Mesenchymal stem cell (in vitro differentiated cells and primary cell): ENCODE data around the gene DIP2C.

ENCODE experiments used
- DNase-seq: peaks from one replicate; pipeline ENCODE4 v3.0.0-alpha.2; 2013
- H2AFZ ChIP-seq: one replicate; pipeline ENCODE4 v1.6.1; 2013; ENCODE audit warnings: low read depth, mild to moderate bottlenecking, control low read depth, inconsistent platforms, low read length, moderate library complexity
- H2AK5ac ChIP-seq: 2 replicates; pipeline ENCODE4 v1.6.1; 2013; ENCODE audit warnings: low read length, moderate library complexity, mild to moderate bottlenecking, inconsistent platforms; ENCODE audit not compliant: severe bottlenecking
- H2BK120ac ChIP-seq: one replicate; pipeline ENCODE4 v1.6.1; 2013; ENCODE audit warnings: low read depth, mild to moderate bottlenecking, inconsistent platforms, low read length, moderate library complexity
- H2BK12ac ChIP-seq, 2 experiments: one replicate each; pipeline ENCODE4 v1.6.1; 2013; ENCODE audit warnings: inconsistent platforms in 2 of 2, low read length in 2 of 2, mild to moderate bottlenecking in 2 of 2, moderate library complexity in 2 of 2, control low read depth in 1 of 2
- H2BK15ac ChIP-seq: one replicate; pipeline ENCODE4 v1.6.1; 2013; ENCODE audit warnings: mild to moderate bottlenecking, low read depth, inconsistent platforms; ENCODE audit not compliant: poor library complexity, severe bottlenecking
- H2BK5ac ChIP-seq: 2 replicates; pipeline ENCODE4 v1.6.1; 2013; ENCODE audit warnings: low read depth, mild to moderate bottlenecking, low read length, control low read depth, inconsistent platforms; ENCODE audit not compliant: poor library complexity, severe bottlenecking
- H3K14ac ChIP-seq, 2 experiments: one replicate each; pipeline ENCODE4 v1.6.1; 2013; ENCODE audit warnings: inconsistent platforms in 2 of 2, low read length in 2 of 2, control low read depth in 1 of 2, mild to moderate bottlenecking in 1 of 2, moderate library complexity in 1 of 2
- H3K18ac ChIP-seq, 2 experiments: one replicate each; pipeline ENCODE4 v1.6.1; 2013; ENCODE audit warnings: inconsistent platforms in 2 of 2, low read length in 2 of 2, control low read depth in 1 of 2, low read depth in 1 of 2, mild to moderate bottlenecking in 1 of 2
- H3K23ac ChIP-seq, 2 experiments: one replicate each; pipeline ENCODE4 v1.6.1; 2013; ENCODE audit warnings: inconsistent platforms in 2 of 2, low read length in 2 of 2, mild to moderate bottlenecking in 2 of 2, moderate library complexity in 2 of 2, control low read depth in 1 of 2
- H3K27ac ChIP-seq: 2 replicates; pipeline ENCODE4 v1.5.1; 2013; ENCODE audit warnings: mild to moderate bottlenecking, moderate library complexity, low read length, control low read depth, inconsistent platforms; ENCODE audit not compliant: poor library complexity, severe bottlenecking
- H3K27me3 ChIP-seq, 2 experiments: 2 replicates each; pipeline versions ENCODE4 v1.6.1 to v1.7.0; 2013; ENCODE audit warnings: low read length in 2 of 2, mild to moderate bottlenecking in 2 of 2, moderate library complexity in 2 of 2, control low read depth in 1 of 2, inconsistent platforms in 1 of 2; ENCODE audit not compliant: control insufficient read depth in 1 of 2, insufficient read depth in 1 of 2
- H3K36me3 ChIP-seq, 2 experiments: 2 replicates each; pipeline versions ENCODE4 v1.6.1 to v1.7.0; 2013; ENCODE audit warnings: low read length in 2 of 2, control low read depth in 1 of 2, inconsistent platforms in 1 of 2, low read depth in 1 of 2, mild to moderate bottlenecking in 1 of 2; ENCODE audit not compliant: insufficient read depth in 2 of 2, control insufficient read depth in 1 of 2
- H3K4ac ChIP-seq, 2 experiments: one replicate each; pipeline ENCODE4 v1.6.1; 2013; ENCODE audit warnings: inconsistent platforms in 2 of 2, low read length in 2 of 2, mild to moderate bottlenecking in 2 of 2, moderate library complexity in 2 of 2, control low read depth in 1 of 2, low read depth in 1 of 2
- H3K4me1 ChIP-seq: 2 replicates; pipeline ENCODE4 v1.6.1; 2013; ENCODE audit warnings: low read depth, low read length, control low read depth; ENCODE audit not compliant: control insufficient read depth, insufficient read depth
- H3K4me2 ChIP-seq: 2 replicates; pipeline ENCODE4 v1.6.1; 2013; ENCODE audit warnings: low read length, mild to moderate bottlenecking, inconsistent platforms; ENCODE audit not compliant: poor library complexity, severe bottlenecking
- H3K4me3 ChIP-seq, 2 experiments: 2 replicates each; pipeline versions ENCODE4 v1.5.1 to v1.7.0; 2013; ENCODE audit warnings: low read length in 2 of 2, mild to moderate bottlenecking in 2 of 2, control low read depth in 1 of 2, low read depth in 1 of 2; ENCODE audit not compliant: insufficient read depth in 1 of 2
- H3K79me1 ChIP-seq: replicated peaks from 2 replicates; pipeline ENCODE4 v1.6.1; 2013; ENCODE audit warnings: mild to moderate bottlenecking, control low read depth, low read length, inconsistent platforms; ENCODE audit not compliant: poor library complexity, severe bottlenecking
- H3K9ac ChIP-seq: 2 replicates; pipeline ENCODE4 v1.7.0; 2013; ENCODE audit warnings: mild to moderate bottlenecking, low read length, moderate library complexity
- H3K9me3 ChIP-seq: 2 replicates; pipeline ENCODE4 v1.7.0; 2013; ENCODE audit warnings: mild to moderate bottlenecking, low read length; ENCODE audit not compliant: control insufficient read depth
- H4K8ac ChIP-seq: one replicate; pipeline ENCODE4 v1.6.1; 2013; ENCODE audit warnings: inconsistent platforms, mild to moderate bottlenecking, low read length, moderate library complexity
- H4K91ac ChIP-seq: one replicate; pipeline ENCODE4 v1.6.1; 2013; ENCODE audit warnings: mild to moderate bottlenecking, low read length, inconsistent platforms
- WGBS: methylation state at CpG from one replicate; pipeline ENCODE4 v1.1.7; 2013; ENCODE audit warnings: mixed read lengths; 5-methylcytosine and 5-hydroxymethylcytosine counted together

Gene DIP2C

GRCh38 chr10:390449-391100 is 298.9 kb downstream of the DIP2C start:
- Histone ChIP-seq H3K79me1 (peaks cover 21% of the 10 kb centered on the region), H3K23ac (no peak overlapping the region), H2BK12ac (no peak overlapping the region), H3K4ac (no peak overlapping the region), H2BK15ac (no peak overlapping the region), H3K4me3 (no peak overlapping the region), H3K4me2 (no peak overlapping the region), H4K91ac (no peak overlapping the region), H3K14ac (no peak overlapping the region), H3K9ac (no peak overlapping the region), H3K27ac (no peak overlapping the region), H3K27me3 (no peaks in the 10 kb centered on the region), H2BK5ac (no peak overlapping the region), H2AK5ac (no peak overlapping the region), H3K18ac (no peak overlapping the region), H2AFZ (no peak overlapping the region), H3K36me3 (peaks cover 50 to 69% of the 10 kb centered on the region in 2 experiments), H2BK120ac (no peak overlapping the region), H4K8ac (no peak overlapping the region), H3K4me1 (peaks cover 8% of the 10 kb centered on the region), H3K9me3 (no peaks in the 10 kb centered on the region)
- DNase-seq: no peak
- 97% methylated on average over 32 of the region's 32 CpGs for WGBS

GRCh38 chr10:389836-390448 is 299.5 kb downstream of the DIP2C start:
- H2BK15ac ChIP-seq: no peak overlapping the region
- no peak overlapping the region for H3K4me3 ChIP-seq
- H3K4ac ChIP-seq: no peak overlapping the region
- H3K27ac ChIP-seq: no peak overlapping the region
- H2AK5ac ChIP-seq: no peak overlapping the region
- H3K9ac ChIP-seq: no peak overlapping the region
- H3K4me2 ChIP-seq: no peak overlapping the region
- no peak overlapping the region for H3K23ac ChIP-seq
- no peak overlapping the region for H3K18ac ChIP-seq
- H2BK5ac ChIP-seq: no peak overlapping the region
- no peak overlapping the region for H2BK12ac ChIP-seq
- 96% methylated on average over 23 of the region's 23 CpGs for WGBS
- H4K8ac ChIP-seq: no peak overlapping the region
- no peak overlapping the region for H2BK120ac ChIP-seq
- H3K9me3 ChIP-seq: no peaks in the 10 kb centered on the region
- peaks cover 7% of the 10 kb centered on the region for H3K4me1 ChIP-seq
- H3K36me3 ChIP-seq: peaks cover 56 to 74% of the 10 kb centered on the region in 2 experiments
- peaks cover 21% of the 10 kb centered on the region for H3K79me1 ChIP-seq
- H3K14ac ChIP-seq: no peak overlapping the region
- no peaks in the 10 kb centered on the region for H3K27me3 ChIP-seq
- no peak for DNase-seq
- H2AFZ ChIP-seq: no peak overlapping the region
- no peak overlapping the region for H4K91ac ChIP-seq

GRCh38 chr10:389261-389790 is 300.1 kb downstream of the DIP2C start:
- DNase-seq: no peak
- 94% methylated on average over 16 of the region's 16 CpGs for WGBS

GRCh38 chr10:388661-389045 is 300.8 kb downstream of the DIP2C start:
- H3K4me2 ChIP-seq: no peak overlapping the region
- 90% methylated on average over 13 of the region's 13 CpGs for WGBS
- H2BK12ac ChIP-seq: no peak overlapping the region
- H4K91ac ChIP-seq: no peak overlapping the region
- peaks cover 16% of the 10 kb centered on the region for H3K79me1 ChIP-seq
- no peak overlapping the region for H3K9ac ChIP-seq
- no peak for DNase-seq
- no peak overlapping the region for H3K23ac ChIP-seq
- H3K4me3 ChIP-seq: no peak overlapping the region
- H4K8ac ChIP-seq: no peak overlapping the region
- no peak overlapping the region for H2BK15ac ChIP-seq
- H3K9me3 ChIP-seq: no peaks in the 10 kb centered on the region
- no peak overlapping the region for H2AK5ac ChIP-seq
- no peak overlapping the region for H2AFZ ChIP-seq
- H3K27ac ChIP-seq: no peak overlapping the region
- no peak overlapping the region for H3K4ac ChIP-seq
- H3K4me1 ChIP-seq: no peaks in the 10 kb centered on the region
- no peak overlapping the region for H2BK120ac ChIP-seq
- no peak overlapping the region for H2BK5ac ChIP-seq
- no peak overlapping the region for H3K14ac ChIP-seq
- no peaks in the 10 kb centered on the region for H3K27me3 ChIP-seq
- peaks cover 69 to 80% of the 10 kb centered on the region in 2 experiments for H3K36me3 ChIP-seq
- H3K18ac ChIP-seq: no peak overlapping the region

More at GRCh38 chr10:389261-389790, 300.1 kb downstream of the DIP2C start:
- H3K27ac ChIP-seq: no peak overlapping the region
- no peak overlapping the region for H3K18ac ChIP-seq
- no peak overlapping the region for H2BK15ac ChIP-seq
- H2AK5ac ChIP-seq: no peak overlapping the region
- H4K91ac ChIP-seq: no peak overlapping the region
- no peak overlapping the region for H3K14ac ChIP-seq
- peaks cover 21% of the 10 kb centered on the region for H3K79me1 ChIP-seq
- H4K8ac ChIP-seq: no peak overlapping the region
- H3K36me3 ChIP-seq: peaks cover 63 to 79% of the 10 kb centered on the region in 2 experiments
- H3K27me3 ChIP-seq: no peaks in the 10 kb centered on the region
- H3K9ac ChIP-seq: no peak overlapping the region
- no peak overlapping the region for H3K4me3 ChIP-seq
- no peak overlapping the region for H2BK12ac ChIP-seq
- H2BK5ac ChIP-seq: no peak overlapping the region
- no peak overlapping the region for H3K4me2 ChIP-seq
- no peak overlapping the region for H3K23ac ChIP-seq
- H3K4ac ChIP-seq: no peak overlapping the region
- no peak overlapping the region for H2BK120ac ChIP-seq
- H2AFZ ChIP-seq: no peak overlapping the region
- H3K9me3 ChIP-seq: no peaks in the 10 kb centered on the region
- H3K4me1 ChIP-seq: peaks cover 2% of the 10 kb centered on the region
